Activated naive CD8-positive, alpha-beta T cell treated with anti-CD3 and anti-CD28 coated beads, Interleukin-2, amount 50 U/mL, for 24 hours (primary cell): ENCODE results near the gene PLAU.

Experiments used
- ATAC-seq: fragments of 150-1000 bp; cut with Tn5 transposase; one replicate; pipeline ENCODE4 v1.10.0; 2021
- DNase-seq: peaks from one replicate; pipeline ENCODE4 v3.0.0; 2021
- H3K27ac Mint-ChIP-seq: one replicate; pipeline ENCODE4 v1.8.0; 2021; ENCODE audit warnings: mild to moderate bottlenecking, mixed read lengths
- H3K27me3 Mint-ChIP-seq: one replicate; pipeline ENCODE4 v1.8.0; 2021; ENCODE audit warnings: mixed read lengths
- H3K36me3 Mint-ChIP-seq: one replicate; pipeline ENCODE4 v1.8.0; 2021; ENCODE audit warnings: low read depth, mixed read lengths
- H3K4me1 Mint-ChIP-seq: one replicate; pipeline ENCODE4 v1.8.0; 2021; ENCODE audit warnings: mixed read lengths
- H3K4me3 Mint-ChIP-seq: one replicate; pipeline ENCODE4 v1.8.0; 2021; ENCODE audit warnings: mild to moderate bottlenecking, moderate library complexity, mixed read lengths
- H3K9me3 Mint-ChIP-seq: one replicate; pipeline ENCODE4 v1.8.0; 2021; ENCODE audit warnings: mixed read lengths

Gene PLAU

DNA sequence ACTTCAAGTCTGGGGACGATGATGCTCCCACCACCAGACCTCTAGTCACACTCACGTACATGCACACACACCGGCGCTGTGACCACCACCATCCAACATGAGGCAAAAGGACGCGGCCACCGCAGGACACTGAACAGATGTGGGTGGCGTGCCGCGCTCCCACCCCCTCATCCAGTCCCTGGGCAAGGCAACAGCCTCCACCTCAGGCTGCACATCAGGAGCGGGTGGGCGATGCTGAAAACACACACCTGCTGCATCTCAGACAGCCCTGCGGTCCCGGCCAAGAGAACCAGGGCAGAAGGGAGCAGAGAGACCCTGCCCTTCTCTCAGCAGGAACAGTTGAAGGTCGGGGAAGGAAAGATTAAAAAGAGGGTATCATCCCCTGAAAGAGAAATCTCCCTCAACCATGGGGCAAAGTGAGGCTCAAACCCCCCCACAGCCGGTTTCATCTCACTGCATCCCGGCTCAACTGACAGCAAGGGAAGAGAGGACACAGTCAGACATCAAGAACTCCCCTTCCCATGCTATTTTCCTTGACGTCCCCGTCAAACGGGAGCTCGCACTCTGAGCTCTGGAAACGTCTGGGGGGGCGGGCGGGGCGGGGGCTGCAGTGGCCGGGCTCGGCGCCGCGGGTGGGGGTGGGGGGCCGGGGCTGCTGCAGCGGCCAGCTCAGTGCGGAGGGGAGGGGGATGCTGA lies 37.6 kb upstream of the PLAU start:
- no peaks in the 10 kb centered on the region for H3K9me3 Mint-ChIP-seq
- H3K4me3 Mint-ChIP-seq: peak overlapping the region; percentile 81
- H3K27me3 Mint-ChIP-seq: no peaks in the 10 kb centered on the region
- H3K36me3 Mint-ChIP-seq: peaks cover 8% of the 10 kb centered on the region
- ATAC-seq (no peak), DNase-seq (no peak)
- H3K4me1 Mint-ChIP-seq: peaks cover 57% of the 10 kb centered on the region
- H3K27ac Mint-ChIP-seq: peak overlapping the region; percentile 73

- Mint-ChIP-seq H3K36me3 (peaks cover 8% of the 10 kb centered on the region), H3K9me3 (no peaks in the 10 kb centered on the region), H3K4me1 (peaks cover 57% of the 10 kb centered on the region), H3K4me3 (no peak overlapping the region), H3K27ac (no peak overlapping the region), H3K27me3 (no peaks in the 10 kb centered on the region)
- no peak for DNase-seq
- no peak for ATAC-seq
These were observed 37.1 kb upstream of the PLAU start for GRCh38 chr10:73873838-73874215.

GRCh38 chr10:73874267-73875138 lies 36.4 kb upstream of the PLAU start, which contains the start of gene CAMK2G:
Gene CAMK2G, minus strand, starts transcription at chr10:73874555. Its CDS starts 94 bp downstream, at chr10:73874461.
- peaks cover 8% of the 10 kb centered on the region for H3K36me3 Mint-ChIP-seq
- ATAC-seq (peak; percentile 83), DNase-seq (peak; percentile 83)
- H3K4me3 Mint-ChIP-seq: peak within 1 kb of the TSS; percentile 81
- H3K4me1 Mint-ChIP-seq: peaks cover 64% of the 10 kb centered on the region
- H3K9me3 Mint-ChIP-seq: no peaks in the 10 kb centered on the region
- no peaks in the 10 kb centered on the region for H3K27me3 Mint-ChIP-seq
- H3K27ac Mint-ChIP-seq: peak within 1 kb of the TSS; percentile 73

- ATAC-seq: peak; percentile 34
- Mint-ChIP-seq H3K9me3 (no peaks in the 10 kb centered on the region), H3K4me3 (peak overlapping the region; percentile 79), H3K4me1 (peaks cover 68% of the 10 kb centered on the region), H3K27ac (peak overlapping the region; percentile 28), H3K36me3 (peaks cover 8% of the 10 kb centered on the region), H3K27me3 (no peaks in the 10 kb centered on the region)
- no peak for DNase-seq
These were observed 35.8 kb upstream of the PLAU start for GRCh38 chr10:73875139-73875475.

DNA sequence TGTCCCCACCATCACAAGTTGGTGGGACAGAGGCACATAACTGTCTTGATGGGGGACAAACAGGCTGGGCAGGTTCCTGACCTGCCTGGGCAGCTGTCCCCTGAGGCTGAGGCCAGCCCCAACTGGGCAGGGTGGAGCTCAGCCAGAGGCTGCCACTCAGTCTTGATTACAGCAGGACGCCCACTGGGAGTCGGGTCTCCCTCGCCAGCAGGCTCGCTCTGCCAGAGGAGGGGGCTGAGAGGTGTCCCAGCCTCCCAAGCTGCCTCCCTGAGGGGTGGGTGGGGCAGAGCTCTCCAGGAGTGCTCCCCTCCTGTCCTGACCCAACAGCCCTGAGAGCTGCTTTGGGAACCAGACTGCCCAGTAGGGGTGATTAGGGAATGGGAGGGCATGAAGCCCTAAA lies 34.8 kb upstream of the PLAU start:
- H3K27me3 Mint-ChIP-seq: no peaks in the 10 kb centered on the region
- peaks cover 59% of the 10 kb centered on the region for H3K4me1 Mint-ChIP-seq
- peaks cover 4% of the 10 kb centered on the region for H3K36me3 Mint-ChIP-seq
- DNase-seq (no peak), ATAC-seq (no peak)
- H3K9me3 Mint-ChIP-seq: no peaks in the 10 kb centered on the region
- no peak overlapping the region for H3K27ac Mint-ChIP-seq
- no peak overlapping the region for H3K4me3 Mint-ChIP-seq

DNA sequence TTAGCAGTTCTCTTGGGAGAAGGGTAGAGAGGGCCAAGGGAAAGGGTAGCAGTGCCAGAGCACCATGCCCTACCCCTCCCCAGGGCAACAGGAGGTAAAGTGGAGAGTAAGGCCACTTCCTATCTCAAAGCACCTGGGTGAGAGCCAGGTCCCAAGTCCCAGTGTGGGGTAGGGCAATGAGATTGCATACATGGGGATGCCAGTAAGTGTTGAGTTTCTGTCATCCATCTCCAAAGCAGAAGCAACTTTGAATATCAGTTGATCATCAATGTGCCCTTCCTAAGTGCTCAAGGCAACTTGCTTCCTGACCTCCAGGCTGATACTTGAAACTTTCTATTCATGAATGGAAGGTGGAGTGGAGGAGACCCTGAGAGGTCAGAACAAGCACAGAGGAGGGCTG lies 34.4 kb upstream of the PLAU start:
- Mint-ChIP-seq H3K4me3 (no peak overlapping the region), H3K4me1 (peaks cover 56% of the 10 kb centered on the region), H3K27ac (no peak overlapping the region), H3K9me3 (no peaks in the 10 kb centered on the region), H3K36me3 (peaks cover 4% of the 10 kb centered on the region), H3K27me3 (no peaks in the 10 kb centered on the region)
- ATAC-seq: no peak
- no peak for DNase-seq

GRCh38 chr10:73876971-73877370 lies 34.0 kb upstream of the PLAU start:
- peaks cover 3% of the 10 kb centered on the region for H3K36me3 Mint-ChIP-seq
- no peaks in the 10 kb centered on the region for H3K27me3 Mint-ChIP-seq
- H3K27ac Mint-ChIP-seq: no peak overlapping the region
- H3K4me1 Mint-ChIP-seq: peaks cover 53% of the 10 kb centered on the region
- no peak for DNase-seq
- ATAC-seq: no peak
- H3K9me3 Mint-ChIP-seq: no peaks in the 10 kb centered on the region
- H3K4me3 Mint-ChIP-seq: no peak overlapping the region

- no peaks in the 10 kb centered on the region for H3K9me3 Mint-ChIP-seq
- H3K27me3 Mint-ChIP-seq: no peaks in the 10 kb centered on the region
- peaks cover 47% of the 10 kb centered on the region for H3K4me1 Mint-ChIP-seq
- H3K27ac Mint-ChIP-seq: no peak overlapping the region
- H3K36me3 Mint-ChIP-seq: peaks cover 1% of the 10 kb centered on the region
- H3K4me3 Mint-ChIP-seq: no peak overlapping the region
- DNase-seq (no peak), ATAC-seq (no peak)
These were observed 33.3 kb upstream of the PLAU start for GRCh38 chr10:73877533-73878160.

- H3K27me3 Mint-ChIP-seq: no peaks in the 10 kb centered on the region
- H3K4me3 Mint-ChIP-seq: no peak overlapping the region
- ATAC-seq (no peak), DNase-seq (no peak)
- no peaks in the 10 kb centered on the region for H3K9me3 Mint-ChIP-seq
- no peaks in the 10 kb centered on the region for H3K36me3 Mint-ChIP-seq
- H3K27ac Mint-ChIP-seq: no peak overlapping the region
- peaks cover 39% of the 10 kb centered on the region for H3K4me1 Mint-ChIP-seq
These were observed 32.6 kb upstream of the PLAU start for GRCh38 chr10:73878365-73878764.

- Mint-ChIP-seq H3K9me3 (no peaks in the 10 kb centered on the region), H3K27me3 (no peaks in the 10 kb centered on the region), H3K4me3 (no peak overlapping the region), H3K36me3 (no peaks in the 10 kb centered on the region), H3K27ac (peak overlapping the region; percentile 46), H3K4me1 (peaks cover 39% of the 10 kb centered on the region)
- peak; percentile 96 for ATAC-seq
- peak; percentile 95 for DNase-seq
These were observed 31.4 kb upstream of the PLAU start for GRCh38 chr10:73879296-73880173.

DNA sequence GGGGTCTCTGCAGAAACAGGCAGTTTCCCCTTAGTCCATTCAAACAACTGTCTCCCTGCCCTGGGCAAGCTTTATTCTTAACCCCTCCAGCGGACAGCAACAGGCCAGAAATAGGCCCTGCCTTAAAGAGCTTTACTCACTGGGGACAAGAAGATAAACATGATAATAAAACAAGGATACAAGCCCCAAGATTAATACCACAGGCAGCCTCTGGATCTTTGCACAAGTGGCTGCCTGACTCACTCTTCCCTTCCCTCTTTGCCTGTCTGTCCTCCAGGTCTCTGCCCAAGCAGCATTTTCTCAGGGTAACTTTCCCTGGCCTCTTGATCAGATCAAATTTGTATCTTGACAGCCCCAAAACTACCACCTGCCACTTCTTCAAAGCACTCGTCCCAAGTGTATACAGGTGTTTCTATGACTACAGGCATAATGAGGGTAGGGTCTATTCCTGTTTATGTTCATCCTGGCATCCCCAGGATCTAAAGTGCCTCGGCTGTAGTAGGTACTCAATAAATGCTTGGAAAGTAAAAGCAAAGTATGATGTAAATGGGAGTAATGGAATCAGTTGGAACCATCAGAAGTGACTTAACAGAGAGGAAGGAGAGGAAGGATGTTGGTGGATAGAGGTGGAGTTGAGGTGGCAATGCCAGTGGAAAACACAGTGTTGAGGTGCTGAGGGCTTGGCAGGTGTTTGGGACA lies 29.6 kb upstream of the PLAU start:
- H3K36me3 Mint-ChIP-seq: no peaks in the 10 kb centered on the region
- H3K27me3 Mint-ChIP-seq: no peaks in the 10 kb centered on the region
- DNase-seq: no peak
- H3K4me3 Mint-ChIP-seq: no peak overlapping the region
- peaks cover 28% of the 10 kb centered on the region for H3K4me1 Mint-ChIP-seq
- ATAC-seq: no peak
- H3K9me3 Mint-ChIP-seq: no peaks in the 10 kb centered on the region
- H3K27ac Mint-ChIP-seq: no peak overlapping the region

GRCh38 chr10:73884017-73884416 lies 26.9 kb upstream of the PLAU start:
- H3K9me3 Mint-ChIP-seq: no peaks in the 10 kb centered on the region

GRCh38 chr10:73886085-73886529 lies 24.8 kb upstream of the PLAU start:
- Mint-ChIP-seq H3K36me3 (no peaks in the 10 kb centered on the region), H3K4me1 (peaks cover 9% of the 10 kb centered on the region), H3K27ac (no peak overlapping the region), H3K9me3 (no peaks in the 10 kb centered on the region), H3K4me3 (no peak overlapping the region), H3K27me3 (no peaks in the 10 kb centered on the region)
- peak; percentile 72 for DNase-seq
- ATAC-seq: peak; percentile 86

More at GRCh38 chr10:73884017-73884416, 26.9 kb upstream of the PLAU start:
- ATAC-seq (no peak), DNase-seq (no peak)
- no peaks in the 10 kb centered on the region for H3K27me3 Mint-ChIP-seq
- H3K4me3 Mint-ChIP-seq: no peak overlapping the region
- H3K27ac Mint-ChIP-seq: no peak overlapping the region
- peaks cover 16% of the 10 kb centered on the region for H3K4me1 Mint-ChIP-seq
- no peaks in the 10 kb centered on the region for H3K36me3 Mint-ChIP-seq
